ENCODE results near the gene CPSF4L.

DNA sequence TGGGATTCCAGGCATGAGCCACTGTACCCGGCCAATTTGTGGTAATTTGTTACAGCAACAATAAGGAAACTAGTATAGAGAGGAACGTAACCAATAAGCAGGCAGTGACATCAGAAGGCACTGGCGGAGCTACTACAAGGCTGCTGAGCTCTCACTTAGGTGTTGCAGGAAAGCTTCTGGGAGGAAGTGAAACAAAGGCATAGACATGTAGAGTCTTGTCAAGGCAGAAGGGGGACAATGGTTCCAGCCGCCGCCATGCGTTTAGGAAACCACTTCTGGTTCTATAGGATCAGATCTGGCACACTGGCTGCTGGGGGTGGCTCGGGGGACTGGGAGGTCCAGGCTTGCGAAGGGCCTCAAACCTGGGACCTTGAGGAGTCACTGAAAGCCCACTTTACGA lies 9.4 kb upstream of the CPSF4L start:
- TF ChIP-seq, protein P1, sequence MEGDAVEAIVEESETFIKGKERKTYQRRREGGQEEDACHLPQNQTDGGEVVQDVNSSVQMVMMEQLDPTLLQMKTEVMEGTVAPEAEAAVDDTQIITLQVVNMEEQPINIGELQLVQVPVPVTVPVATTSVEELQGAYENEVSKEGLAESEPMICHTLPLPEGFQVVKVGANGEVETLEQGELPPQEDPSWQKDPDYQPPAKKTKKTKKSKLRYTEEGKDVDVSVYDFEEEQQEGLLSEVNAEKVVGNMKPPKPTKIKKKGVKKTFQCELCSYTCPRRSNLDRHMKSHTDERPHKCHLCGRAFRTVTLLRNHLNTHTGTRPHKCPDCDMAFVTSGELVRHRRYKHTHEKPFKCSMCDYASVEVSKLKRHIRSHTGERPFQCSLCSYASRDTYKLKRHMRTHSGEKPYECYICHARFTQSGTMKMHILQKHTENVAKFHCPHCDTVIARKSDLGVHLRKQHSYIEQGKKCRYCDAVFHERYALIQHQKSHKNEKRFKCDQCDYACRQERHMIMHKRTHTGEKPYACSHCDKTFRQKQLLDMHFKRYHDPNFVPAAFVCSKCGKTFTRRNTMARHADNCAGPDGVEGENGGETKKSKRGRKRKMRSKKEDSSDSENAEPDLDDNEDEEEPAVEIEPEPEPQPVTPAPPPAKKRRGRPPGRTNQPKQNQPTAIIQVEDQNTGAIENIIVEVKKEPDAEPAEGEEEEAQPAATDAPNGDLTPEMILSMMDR (IDR thresholded peaks at IDR 0.05): no peak
- no peak for TF ChIP-seq POLR2A (IDR thresholded peaks at IDR 0.05)

All from heart left ventricle (tissue), 13 donors.